Choroid plexus epithelial cell (primary cell): ENCODE measurements around the gene LRP6.

ENCODE experiments used
- DNase-seq: peaks from one replicate; pipeline ENCODE4 v3.0.0-alpha.2; 2010; ENCODE audit warnings: low read depth
- H3K4me3 ChIP-seq: 2 replicates; pipeline ENCODE4 v1.5.1; 2011; ENCODE audit warnings: low read depth, mild to moderate bottlenecking, control low read depth, low read length, moderate library complexity
- TF ChIP-seq, protein P1 (sequence below): conservative IDR thresholded peaks from 2 replicates; pipeline ENCODE4 v1.5.1; 2011; ENCODE audit warnings: low read depth, mild to moderate bottlenecking, control low read depth, inconsistent platforms, low read length, moderate library complexity

Gene LRP6

DNA sequence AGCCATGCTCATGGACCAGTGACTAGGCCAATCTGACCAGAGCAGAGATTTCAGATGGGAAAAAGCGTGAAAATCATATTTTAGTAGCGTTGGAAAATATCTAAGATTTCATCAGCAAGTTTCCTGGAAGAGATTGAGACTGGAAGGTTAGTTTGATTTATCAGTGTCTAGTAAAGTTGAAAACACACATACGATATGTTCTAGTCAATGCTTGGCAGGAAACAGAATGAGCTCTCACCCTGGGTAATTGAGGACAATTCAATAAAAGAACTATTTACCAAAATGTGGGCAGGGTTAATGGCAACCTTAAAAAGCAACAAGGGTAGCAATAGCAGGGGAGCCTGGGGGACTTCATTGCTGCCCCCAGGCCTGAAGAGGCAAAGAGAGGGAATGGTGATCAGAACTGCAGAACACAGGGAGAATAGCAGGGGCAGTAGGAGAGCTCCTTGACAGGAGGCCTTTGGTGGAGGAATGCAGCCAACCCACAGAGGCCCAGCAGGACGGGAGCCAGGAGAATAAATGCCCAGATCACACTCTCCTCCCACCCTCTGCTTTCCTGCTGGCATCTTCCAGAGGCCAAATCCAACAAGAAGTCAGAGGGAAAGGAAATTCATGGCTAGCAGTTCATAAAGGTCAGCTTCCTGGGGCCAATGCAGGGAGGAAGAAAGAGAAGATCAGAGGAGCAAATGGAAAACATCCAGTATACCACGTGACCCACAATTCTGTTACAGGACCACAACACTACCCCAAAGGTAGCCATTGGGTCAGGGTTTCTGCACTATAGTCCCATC lies 27.6 kb upstream of the LRP6 start:
- DNase-seq = peak; percentile 42
- no peak overlapping the region for H3K4me3 ChIP-seq
- TF ChIP-seq, protein P1, sequence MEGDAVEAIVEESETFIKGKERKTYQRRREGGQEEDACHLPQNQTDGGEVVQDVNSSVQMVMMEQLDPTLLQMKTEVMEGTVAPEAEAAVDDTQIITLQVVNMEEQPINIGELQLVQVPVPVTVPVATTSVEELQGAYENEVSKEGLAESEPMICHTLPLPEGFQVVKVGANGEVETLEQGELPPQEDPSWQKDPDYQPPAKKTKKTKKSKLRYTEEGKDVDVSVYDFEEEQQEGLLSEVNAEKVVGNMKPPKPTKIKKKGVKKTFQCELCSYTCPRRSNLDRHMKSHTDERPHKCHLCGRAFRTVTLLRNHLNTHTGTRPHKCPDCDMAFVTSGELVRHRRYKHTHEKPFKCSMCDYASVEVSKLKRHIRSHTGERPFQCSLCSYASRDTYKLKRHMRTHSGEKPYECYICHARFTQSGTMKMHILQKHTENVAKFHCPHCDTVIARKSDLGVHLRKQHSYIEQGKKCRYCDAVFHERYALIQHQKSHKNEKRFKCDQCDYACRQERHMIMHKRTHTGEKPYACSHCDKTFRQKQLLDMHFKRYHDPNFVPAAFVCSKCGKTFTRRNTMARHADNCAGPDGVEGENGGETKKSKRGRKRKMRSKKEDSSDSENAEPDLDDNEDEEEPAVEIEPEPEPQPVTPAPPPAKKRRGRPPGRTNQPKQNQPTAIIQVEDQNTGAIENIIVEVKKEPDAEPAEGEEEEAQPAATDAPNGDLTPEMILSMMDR = no peak

DNA sequence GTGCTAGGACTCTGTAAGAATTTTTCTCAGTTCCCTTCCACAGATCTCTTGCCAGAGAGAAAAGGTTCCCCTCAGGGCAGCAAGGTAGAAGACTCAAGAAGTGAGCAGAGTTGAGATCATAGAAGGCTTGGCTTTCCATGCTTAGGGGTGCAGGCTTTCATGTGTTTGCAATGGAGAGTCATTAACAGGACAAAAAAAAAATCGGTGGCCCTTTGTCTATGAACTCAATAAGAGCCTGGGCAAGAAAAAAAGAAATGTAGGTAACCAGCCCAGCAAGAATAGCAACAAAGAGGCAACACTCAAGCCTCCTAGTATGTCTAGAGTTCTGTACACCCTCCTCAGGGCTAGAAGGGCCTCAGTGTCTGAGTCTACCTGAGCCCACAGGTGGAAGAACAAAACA lies 23.4 kb upstream of the LRP6 start:
- H3K4me3 ChIP-seq = no peak overlapping the region
- no peak for DNase-seq
- TF ChIP-seq, protein P1 = no peak

DNA sequence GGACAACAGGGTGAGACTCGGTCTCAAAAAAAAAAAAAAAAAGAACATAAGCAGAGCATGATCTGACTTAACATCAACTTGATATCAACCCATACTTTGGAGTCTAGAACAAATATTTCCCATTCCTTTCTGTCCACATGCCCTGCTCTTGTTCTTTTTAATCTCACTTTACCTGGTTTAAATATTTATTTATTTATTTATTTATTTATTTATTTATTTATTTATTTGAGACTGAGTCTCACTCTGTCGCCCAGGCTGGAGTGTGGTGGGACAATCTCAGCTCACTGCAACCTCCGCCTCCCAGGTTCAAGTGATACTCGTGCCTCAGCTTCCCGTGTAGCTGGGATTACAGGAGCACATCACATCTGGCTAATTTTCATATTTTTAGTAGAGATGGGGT lies 19.6 kb upstream of the LRP6 start:
- DNase-seq = no peak
- TF ChIP-seq, protein P1 = no peak
- H3K4me3 ChIP-seq = no peak overlapping the region

DNA sequence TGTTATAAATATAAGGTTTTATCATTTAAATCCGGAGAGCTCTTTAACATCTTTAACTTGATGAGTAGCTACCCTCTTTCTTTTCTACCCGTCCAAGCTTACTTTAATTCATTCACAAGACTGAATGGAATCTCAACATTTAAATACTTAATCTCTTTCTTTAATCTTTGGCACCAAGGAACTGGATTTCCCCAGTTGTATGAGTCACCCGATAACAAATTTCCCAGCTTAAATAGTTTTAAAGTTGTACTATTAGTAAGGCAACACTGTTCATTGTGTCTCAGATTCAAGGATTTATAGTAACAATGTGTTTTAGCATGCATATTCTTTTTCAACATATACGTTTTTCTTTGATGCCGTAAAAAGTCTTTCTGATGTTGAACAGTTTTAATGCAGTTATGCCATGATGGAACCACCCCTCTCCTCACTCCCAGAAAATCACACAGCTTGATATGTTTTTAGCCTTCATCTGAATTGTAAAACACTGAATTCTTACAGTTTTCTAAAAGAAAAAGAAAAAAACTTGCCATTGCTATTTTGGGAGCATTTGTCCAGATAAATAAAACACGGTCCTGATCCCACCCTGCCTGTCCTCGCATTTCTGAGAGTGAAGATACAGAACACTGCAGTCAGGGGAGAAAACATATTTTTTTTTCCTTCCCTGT lies 16.0 kb upstream of the LRP6 start:
- DNase-seq = peak; percentile 74
- TF ChIP-seq, protein P1 = no peak
- no peak overlapping the region for H3K4me3 ChIP-seq

DNA sequence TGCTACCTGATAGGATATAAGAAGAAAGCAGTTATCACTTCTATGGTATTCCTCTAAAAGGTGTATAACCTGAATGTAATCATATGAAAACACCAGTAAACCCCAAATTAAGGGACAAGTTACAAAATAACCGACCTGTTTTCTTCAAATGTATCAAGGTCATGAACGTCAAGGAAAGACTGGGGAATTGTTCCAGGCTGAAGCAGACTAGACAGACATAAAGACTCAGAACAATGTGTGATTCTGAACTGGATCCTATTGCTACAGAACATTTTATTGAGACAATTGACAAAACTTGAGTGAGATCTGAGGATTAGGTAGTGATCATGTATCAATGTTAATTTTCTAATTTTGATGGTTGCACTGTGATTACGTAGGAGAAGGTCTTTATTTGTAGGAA lies 15.4 kb upstream of the LRP6 start:
- no peak for DNase-seq
- TF ChIP-seq, protein P1 = no peak
- H3K4me3 ChIP-seq = no peak overlapping the region

DNA sequence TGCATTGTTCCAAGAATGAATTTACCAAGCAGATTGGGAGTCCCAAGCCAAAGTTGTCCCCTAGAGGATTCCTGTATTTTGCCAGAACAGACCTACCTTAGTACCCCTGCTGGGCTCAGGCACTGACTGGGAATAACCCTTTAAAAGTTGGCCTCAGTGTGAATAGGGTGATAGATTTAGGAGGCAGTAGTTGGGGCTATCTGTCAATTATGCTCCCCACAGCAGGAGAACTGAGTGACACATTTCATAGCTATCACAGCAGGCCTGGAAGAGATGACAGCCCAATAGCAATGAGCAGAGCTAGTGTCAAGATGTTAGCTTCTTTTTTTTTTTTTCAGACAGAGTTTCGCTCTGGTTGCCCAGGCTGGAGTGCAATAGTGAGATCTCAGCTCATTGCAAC lies 14.3 kb upstream of the LRP6 start:
- TF ChIP-seq, protein P1 = no peak
- H3K4me3 ChIP-seq = no peak overlapping the region
- no peak for DNase-seq
